K562 treated with DMSO at 1 percent for 24 hours (cell line): ENCODE measurements around the gene OGG1. TPM values are rescaled to one million over a fixed set of nuclear protein-coding genes. Genes with fewer than 3 reads are reported as not detected.

ENCODE experiments used
- total RNA-seq: library from RNA; unstranded; fragments of 300-600 nt; gene quantifications from 2 replicates; pipeline ENCODE4 v1.2.3, GENCODE V29; 2022; ENCODE audit warnings: low read depth; ENCODE audit not compliant: insufficient read depth

Gene OGG1
- total RNA-seq: 42.1 and 44.4 TPM in 2 replicates

GRCh38 chr3:9749645-9750555 is at the start of gene OGG1:
OGG1 (plus strand) TSS chr3:9749952; CDS start chr3:9750287, 335 bp downstream.

GRCh38 chr3:9703736-9704346 is 45.9 kb upstream of the OGG1 start, which contains the start of gene CPNE9:
CPNE9 (plus strand) TSS chr3:9703833; CDS start chr3:9703997, 164 bp downstream.

GRCh38 chr3:9731206-9732079 is 18.3 kb upstream of the OGG1 start, which contains the start of gene BRPF1:
BRPF1 (plus strand) TSS chr3:9731735; CDS start chr3:9734141, 2,406 bp downstream.

GRCh38 chr3:9769426-9770275 is 19.9 kb downstream of the OGG1 start, which contains the start of gene CAMK1:
CAMK1 (minus strand) TSS chr3:9769947; CDS start chr3:9767749, 2,198 bp downstream.

DNA sequence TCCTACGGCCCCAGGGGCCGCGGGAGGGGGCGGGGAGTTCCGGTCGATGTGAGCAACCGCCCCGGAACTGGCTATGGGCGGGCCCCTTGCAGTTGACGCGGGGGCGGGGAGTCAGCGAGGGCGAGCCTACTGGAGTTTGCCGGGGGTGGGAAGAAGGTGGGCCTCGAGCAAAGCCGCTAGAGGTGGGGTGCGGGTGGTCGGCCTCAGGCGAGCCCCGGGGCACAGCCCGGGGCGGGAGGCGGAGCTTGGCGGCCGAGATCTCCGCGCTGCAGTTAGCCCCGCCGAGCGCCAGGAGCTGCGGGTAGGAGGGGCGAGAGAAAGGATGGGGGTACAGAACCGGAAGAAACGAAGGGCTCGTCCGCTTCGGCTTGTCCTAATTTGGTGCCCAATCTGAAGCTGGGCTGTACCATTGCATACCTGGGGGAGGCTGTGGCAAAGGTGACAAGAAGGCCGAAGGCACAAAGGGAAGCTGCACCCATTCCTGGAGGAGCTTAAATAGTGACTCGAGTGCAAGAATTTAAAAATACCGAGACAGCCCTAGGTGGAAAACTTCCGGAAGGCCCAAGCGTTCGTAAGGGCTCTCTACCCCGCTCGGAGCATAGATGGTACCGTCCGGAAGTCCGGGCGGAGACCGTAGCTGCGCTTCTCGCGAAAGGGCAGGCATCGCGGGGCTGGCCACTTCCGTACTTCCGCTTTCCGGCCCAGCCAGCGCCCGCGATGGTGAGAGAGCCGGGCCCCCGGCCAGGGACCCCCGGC is 42.8 kb downstream of the OGG1 start, which contains the start of the genes ARPC4 and TADA3:
Gene ARPC4 (plus strand): TSS at position 678 of the 756 bp plus-strand sequence. CDS start 40 bp downstream, at position 718.
Gene TADA3 (minus strand): TSS at position 69 of the 756 bp plus-strand sequence. CDS start 1,007 bp downstream, outside the sequence.

Other genes with a start within 250 kb of the OGG1 start
- gene LHFPL4, start 196.1 kb upstream of the OGG1 start, total RNA-seq: not detected in 2 replicates
- gene MTMR14, start 100.4 kb upstream of the OGG1 start, total RNA-seq: 73.4 and 75.7 TPM in 2 replicates
- 0.34 and 0.74 TPM in 2 replicates for gene CPNE9, start 46.1 kb upstream of the OGG1 start, total RNA-seq
- 28.3 and 30.1 TPM in 2 replicates for gene BRPF1, start 18.2 kb upstream of the OGG1 start, total RNA-seq
- 11.5 and 12.9 TPM in 2 replicates for gene CAMK1, start 20.0 kb downstream of the OGG1 start, total RNA-seq
- 122 and 125 TPM in 2 replicates for gene TADA3, start 42.5 kb downstream of the OGG1 start, total RNA-seq
- 41.9 and 49.5 TPM in 2 replicates for gene ARPC4, start 43.1 kb downstream of the OGG1 start, total RNA-seq
- 57.5 and 59.2 TPM in 2 replicates for gene TTLL3, start 60.3 kb downstream of the OGG1 start, total RNA-seq
- gene RPUSD3, start 94.1 kb downstream of the OGG1 start, total RNA-seq: 110 and 113 TPM in 2 replicates
- not detected in 2 replicates for gene CIDEC, start 130.3 kb downstream of the OGG1 start, total RNA-seq
- 63.6 and 67.0 TPM in 2 replicates for gene JAGN1, start 140.7 kb downstream of the OGG1 start, total RNA-seq
- gene IL17RE, start 152.9 kb downstream of the OGG1 start, total RNA-seq: 0.30 and 0.50 TPM in 2 replicates
- 47.0 and 49.0 TPM in 2 replicates for gene IL17RC, start 167.1 kb downstream of the OGG1 start, total RNA-seq
- gene CRELD1, start 183.9 kb downstream of the OGG1 start, total RNA-seq: 28.5 and 31.8 TPM in 2 replicates
- gene PRRT3, start 202.5 kb downstream of the OGG1 start, total RNA-seq: 3.8 and 4.1 TPM in 2 replicates
- gene EMC3, start 236.9 kb downstream of the OGG1 start, total RNA-seq: 46.7 and 52.2 TPM in 2 replicates